ENCODE results near the gene NXF1. TPM values are rescaled to one million over a fixed set of nuclear protein-coding genes. Genes with fewer than 3 reads are reported as not detected.
A peak's percentile ranks its signal among the peaks of the same experiment; 100 is the strongest.

NXF1 gene
- total RNA-seq, 4 donors from 2014 or later, result 56.6 to 114 (median 79.6) TPM

DNA sequence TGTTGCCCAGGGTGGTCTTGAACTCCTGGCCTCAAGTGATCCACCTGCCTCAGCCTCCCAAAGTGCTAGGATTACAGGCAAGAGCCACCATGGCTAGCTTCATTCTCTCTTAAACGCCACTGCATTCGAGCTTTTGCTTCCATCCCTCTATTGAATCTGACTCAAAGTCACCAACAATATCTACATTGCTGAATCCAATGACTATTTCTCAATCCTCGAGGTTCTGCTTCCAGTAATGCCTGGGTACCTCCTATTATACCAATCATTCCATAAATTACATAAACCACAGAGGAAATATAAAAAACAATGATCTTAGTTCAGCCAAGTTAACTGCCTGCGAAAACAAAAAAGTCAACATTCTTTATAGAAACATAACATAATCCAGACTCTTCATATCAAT, 11.9 kb upstream of the NXF1 start:
- intact Hi-C loops (cut with DNase I; ENCODE audit: low total_unique reads), result no loop called here
- TF ChIP-seq, protein P1, sequence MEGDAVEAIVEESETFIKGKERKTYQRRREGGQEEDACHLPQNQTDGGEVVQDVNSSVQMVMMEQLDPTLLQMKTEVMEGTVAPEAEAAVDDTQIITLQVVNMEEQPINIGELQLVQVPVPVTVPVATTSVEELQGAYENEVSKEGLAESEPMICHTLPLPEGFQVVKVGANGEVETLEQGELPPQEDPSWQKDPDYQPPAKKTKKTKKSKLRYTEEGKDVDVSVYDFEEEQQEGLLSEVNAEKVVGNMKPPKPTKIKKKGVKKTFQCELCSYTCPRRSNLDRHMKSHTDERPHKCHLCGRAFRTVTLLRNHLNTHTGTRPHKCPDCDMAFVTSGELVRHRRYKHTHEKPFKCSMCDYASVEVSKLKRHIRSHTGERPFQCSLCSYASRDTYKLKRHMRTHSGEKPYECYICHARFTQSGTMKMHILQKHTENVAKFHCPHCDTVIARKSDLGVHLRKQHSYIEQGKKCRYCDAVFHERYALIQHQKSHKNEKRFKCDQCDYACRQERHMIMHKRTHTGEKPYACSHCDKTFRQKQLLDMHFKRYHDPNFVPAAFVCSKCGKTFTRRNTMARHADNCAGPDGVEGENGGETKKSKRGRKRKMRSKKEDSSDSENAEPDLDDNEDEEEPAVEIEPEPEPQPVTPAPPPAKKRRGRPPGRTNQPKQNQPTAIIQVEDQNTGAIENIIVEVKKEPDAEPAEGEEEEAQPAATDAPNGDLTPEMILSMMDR (IDR thresholded peaks at IDR 0.05), result no peak
- TF ChIP-seq POLR2A (IDR thresholded peaks at IDR 0.05), result no peak
- DNase-seq (ENCODE audit: low spot score in 2 of 2), result no peak
- WGBS, 2 donors, result 84 to 90% methylated on average over 4 of the region's 4 CpGs
- no peak overlapping the region for H3K4me3 ChIP-seq (ENCODE audit: low read depth, poor library complexity, severe bottlenecking)

DNA sequence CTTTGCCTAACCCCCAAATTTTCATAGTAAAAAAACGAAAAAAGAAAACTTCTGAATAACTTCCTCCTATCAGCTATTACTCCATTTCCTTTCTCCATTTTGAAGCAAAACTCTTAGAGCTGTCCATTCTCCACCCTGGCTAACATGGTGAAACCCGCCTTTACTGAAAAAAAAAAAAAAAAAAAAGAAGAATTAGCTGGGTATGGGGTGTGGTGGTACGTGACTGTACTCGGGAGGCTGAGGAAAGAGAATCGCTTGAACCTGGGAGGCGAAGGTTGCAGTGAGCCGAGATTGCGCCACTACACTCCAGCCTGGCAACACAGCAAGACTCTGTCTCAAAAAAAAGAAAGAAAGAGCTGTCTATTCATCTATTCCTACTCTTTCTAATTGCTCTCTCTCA, 11.3 kb upstream of the NXF1 start:
- WGBS, 2 donors, result 75 to 84% methylated on average over 8 of the region's 8 CpGs
- intact Hi-C loops (cut with DNase I; ENCODE audit: low total_unique reads), result no loop called here
- no peak overlapping the region for H3K4me3 ChIP-seq (ENCODE audit: low read depth, poor library complexity, severe bottlenecking)
- DNase-seq (ENCODE audit: low spot score in 2 of 2), result no peak
- TF ChIP-seq, protein P1 (IDR thresholded peaks at IDR 0.05), result no peak

DNA sequence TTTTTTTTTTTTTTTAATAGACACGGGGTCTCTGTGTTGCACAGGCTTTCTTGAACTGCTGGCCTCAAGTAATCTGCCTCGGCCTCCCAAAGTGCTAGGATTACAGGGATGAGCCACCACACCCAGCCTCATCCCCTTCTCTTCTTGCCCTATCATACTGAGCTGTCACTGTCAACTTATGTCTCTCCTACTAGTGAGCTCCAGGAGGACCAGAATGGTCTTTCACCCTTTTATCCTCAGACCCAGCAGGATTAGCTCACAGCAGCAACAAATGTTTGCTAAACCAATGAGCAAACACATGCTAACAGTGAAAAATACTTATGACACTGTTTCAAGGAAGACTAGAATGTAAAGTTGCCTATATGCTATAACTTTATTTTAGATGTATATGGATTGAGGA, 6.4 kb upstream of the NXF1 start:
- TF ChIP-seq POLR2A (IDR thresholded peaks at IDR 0.05), result no peak
- TF ChIP-seq, protein P1 (IDR thresholded peaks at IDR 0.05), result no peak
- intact Hi-C loops (cut with DNase I; ENCODE audit: low total_unique reads), result no loop called here
- H3K4me3 ChIP-seq (ENCODE audit: low read depth, poor library complexity, severe bottlenecking), result no peak overlapping the region
- DNase-seq (ENCODE audit: low spot score in 2 of 2), result no peak
- WGBS, 2 donors, result 80 to 83% methylated on average over 2 of the region's 2 CpGs

DNA sequence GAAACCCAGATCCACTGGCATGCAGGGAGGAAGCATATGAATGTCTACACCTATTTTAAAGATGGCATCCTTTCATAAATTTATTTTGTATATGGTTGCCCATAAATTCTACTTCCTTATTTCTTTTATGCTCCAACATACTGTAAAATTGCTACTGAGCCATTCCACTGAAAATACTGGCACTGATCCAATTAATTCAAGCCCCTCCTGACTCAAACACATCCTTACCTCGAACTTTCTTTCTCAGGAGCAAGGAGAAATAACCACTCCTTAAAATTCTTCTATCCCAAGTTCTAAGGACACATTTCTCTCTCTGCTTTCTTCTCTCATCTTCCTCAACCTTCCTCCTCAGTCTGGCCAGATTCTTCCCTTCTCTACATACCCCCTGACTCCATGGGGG, 5.5 kb upstream of the NXF1 start:
- 24 to 29% methylated on average over 1 of the region's 1 CpG for WGBS, 2 donors
- intact Hi-C loops (cut with DNase I; ENCODE audit: low total_unique reads), result no loop called here
- no peak for TF ChIP-seq POLR2A (IDR thresholded peaks at IDR 0.05)
- TF ChIP-seq, protein P1 (IDR thresholded peaks at IDR 0.05), result no peak

DNA sequence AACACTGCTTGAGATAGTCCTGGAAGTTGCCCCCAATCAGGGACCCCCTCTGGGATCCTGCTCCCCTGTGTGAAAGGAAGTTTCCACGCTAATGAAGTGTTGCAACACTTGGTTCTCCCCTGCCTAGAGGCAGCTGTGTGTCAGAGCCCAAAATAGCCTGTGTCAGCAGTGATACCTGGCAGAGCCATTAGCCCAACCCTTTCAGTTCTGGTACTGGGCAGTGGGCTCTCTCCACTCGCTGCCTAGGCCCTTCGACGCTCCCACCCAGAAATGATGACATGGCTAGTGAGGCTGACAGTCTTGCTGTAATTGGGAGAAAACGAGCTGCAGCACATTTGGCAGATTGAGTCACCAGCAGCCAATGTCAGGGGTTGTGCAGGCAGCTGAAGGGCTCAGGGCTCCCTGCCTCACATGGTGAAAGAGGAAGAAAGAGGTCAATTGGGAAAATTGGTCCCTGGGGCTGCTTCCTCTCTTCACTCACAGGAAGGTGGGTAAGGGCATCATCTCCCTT, 1.4 kb upstream of the NXF1 start:
- intact Hi-C loops (cut with DNase I; ENCODE audit: low total_unique reads), result no loop called here
- TF ChIP-seq, protein P1 (IDR thresholded peaks at IDR 0.05), result no peak
- no peak for TF ChIP-seq POLR2A (IDR thresholded peaks at IDR 0.05)
- peak in 1 of 2 donors; percentile 49 for DNase-seq (ENCODE audit: low spot score in 2 of 2)
- WGBS, 2 donors, result 49 to 60% methylated on average over 5 of the region's 5 CpGs
- no peak overlapping the region for H3K4me3 ChIP-seq (ENCODE audit: low read depth, poor library complexity, severe bottlenecking)

More for the DNA sequence above, 5.5 kb upstream of the NXF1 start:
- DNase-seq (ENCODE audit: low spot score in 2 of 2), result no peak
- H3K4me3 ChIP-seq (ENCODE audit: low read depth, poor library complexity, severe bottlenecking), result no peak overlapping the region

DNA sequence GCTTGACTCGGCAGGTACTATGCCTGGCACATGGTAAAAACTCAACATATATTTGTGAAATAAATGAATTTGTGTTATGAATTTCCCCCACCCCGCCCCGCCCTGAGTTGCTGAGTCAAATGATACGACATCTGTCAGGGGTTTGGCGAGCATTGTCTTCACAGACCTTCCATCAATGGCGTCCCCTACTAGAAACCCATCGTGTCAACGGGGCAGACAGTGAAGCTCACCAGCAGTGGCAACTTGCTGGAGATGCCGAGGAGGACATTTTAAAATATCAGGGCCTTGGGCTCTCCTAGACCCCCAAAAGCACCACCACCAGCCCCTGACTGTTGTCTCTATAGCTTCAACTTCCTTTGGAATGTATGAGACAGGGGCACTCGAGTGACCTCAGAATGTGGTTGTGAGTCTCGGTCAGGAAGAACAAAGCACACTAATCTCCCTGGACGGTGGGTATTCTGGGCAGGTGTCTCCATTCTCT, 761 bp upstream of the NXF1 start:
- TF ChIP-seq POLR2A (IDR thresholded peaks at IDR 0.05), result no peak
- TF ChIP-seq, protein P1 (IDR thresholded peaks at IDR 0.05), result no peak
- no peak for DNase-seq (ENCODE audit: low spot score in 2 of 2)
- H3K4me3 ChIP-seq (ENCODE audit: low read depth, poor library complexity, severe bottlenecking), result peak overlapping the region; percentile 42
- intact Hi-C loops (cut with DNase I; ENCODE audit: low total_unique reads), result no loop called here
- WGBS, 2 donors, result 24 to 26% methylated on average over 12 of the region's 12 CpGs

All from lower leg skin (tissue), 4 donors.